Transverse colon (tissue), 4 donors: ENCODE data around the gene EFCAB8.

ENCODE experiments used
- CTCF ChIP-seq, 5 experiments: fragments of 200-600 bp in 3 of 5; fragments of 450-650 bp in 2 of 5; sonication (generic) in 3 of 5; IDR thresholded peaks; 1 replicate in 2 of 5; 2 replicates in 3 of 5; pipeline ENCODE4 v1.5.1; 2016 to 2017; ENCODE audit warnings: antibody characterized with exemption in 5 of 5, inconsistent platforms in 3 of 5, mild to moderate bottlenecking in 2 of 5, moderate library complexity in 1 of 5
- EP300 ChIP-seq: sonication (generic); formaldehyde crosslinking; IDR thresholded peaks from one replicate; pipeline ENCODE4 v1.6.1; 2017; ENCODE audit warnings: antibody characterized with exemption, low read depth
- POLR2AphosphoS5 ChIP-seq, 3 donors: sonication (generic); formaldehyde crosslinking; IDR thresholded peaks; one replicate each; pipeline ENCODE4 v1.6.1; 2016; ENCODE audit warnings: antibody characterized with exemption in 3 of 3

GRCh38 chr20:32971703-32972161 is 113.0 kb downstream of the EFCAB8 start:
- TF ChIP-seq POLR2AphosphoS5 (IDR thresholded peaks at IDR 0.05) (no peak), CTCF (IDR thresholded peaks at IDR 0.05) (no peak), EP300 (no peak)
